ENCODE measurements around the gene FUS.
"Not testable (repeated sequence)": the region's sequence is repeated elsewhere in the genome, so short reads cannot be mapped to it uniquely, and the experiment has no call there.

The FUS gene

DNA sequence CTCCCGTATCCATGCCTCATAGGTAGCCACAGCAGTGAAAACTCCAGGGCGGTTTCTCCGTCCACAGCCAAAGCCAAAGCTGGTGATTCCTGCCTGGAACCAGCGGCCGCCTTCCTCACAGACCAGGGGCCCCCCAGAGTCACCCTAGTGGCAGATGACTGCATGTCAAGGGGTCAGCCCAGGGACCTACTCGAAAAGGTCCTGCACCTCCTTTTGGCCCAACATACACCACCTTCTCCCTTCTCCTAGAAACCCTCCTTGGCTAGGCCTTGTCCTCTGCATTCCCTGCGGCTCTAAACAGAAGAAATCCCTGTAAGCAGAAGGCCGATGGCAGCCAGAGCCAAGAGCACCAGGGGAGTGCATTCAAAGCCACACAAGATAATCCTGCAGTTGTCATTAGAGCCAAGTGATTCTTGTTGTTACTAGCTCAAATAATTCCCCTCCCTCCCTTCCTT lies 36.2 kb upstream of the FUS start:
- no peak for DNase-seq (ENCODE audit: low spot score)

DNA sequence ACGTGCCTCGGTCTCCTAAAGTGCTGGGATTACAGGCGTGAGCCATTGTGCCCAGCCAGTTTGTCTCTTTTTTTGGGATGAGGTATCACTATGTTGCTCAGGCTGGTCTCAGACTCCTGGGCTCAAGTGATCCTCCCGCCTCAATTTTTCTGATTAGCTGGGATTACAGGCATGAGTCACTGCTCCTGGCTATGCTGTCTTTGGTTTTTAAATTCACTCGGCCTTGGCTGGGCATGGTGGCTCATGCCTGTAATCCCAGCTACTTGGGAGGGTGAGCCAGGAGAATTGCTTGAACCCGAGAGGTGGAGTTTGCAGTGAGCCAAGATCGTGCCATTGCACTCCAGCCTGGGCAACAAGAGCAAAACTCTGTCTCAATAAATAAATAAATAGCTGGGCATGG lies 35.5 kb upstream of the FUS start:
- DNase-seq (ENCODE audit: low spot score): not testable (repeated sequence)

DNA sequence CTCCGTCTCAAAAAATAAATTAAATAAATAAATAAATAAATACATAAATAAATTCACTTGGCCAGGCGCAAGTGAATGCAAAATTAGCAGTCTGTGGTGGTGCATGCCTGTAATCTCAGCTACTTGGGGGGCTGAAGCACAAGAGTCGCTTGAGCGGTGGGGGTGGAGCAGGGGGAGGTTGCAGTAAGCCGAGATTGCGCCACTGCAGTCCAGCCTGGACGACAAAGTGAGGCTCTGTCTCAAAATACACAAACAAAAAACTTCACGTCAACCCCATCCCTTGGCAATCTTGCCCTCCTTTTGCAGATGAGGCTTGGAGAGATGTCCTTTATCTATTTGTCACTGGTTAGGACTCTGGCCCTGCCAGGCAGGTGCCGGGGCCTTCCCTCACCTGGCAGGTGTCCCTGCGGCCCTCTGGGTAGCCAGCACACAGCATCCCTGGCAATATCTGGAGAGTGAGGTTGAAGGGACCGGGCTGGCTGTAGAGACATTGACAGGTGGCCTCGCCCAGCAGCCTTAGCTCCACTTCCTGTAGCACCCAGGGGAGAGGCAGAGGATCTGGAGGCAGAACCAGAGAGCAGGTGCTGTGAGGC lies 34.4 kb upstream of the FUS start:
- no peak for DNase-seq (ENCODE audit: low spot score)

DNA sequence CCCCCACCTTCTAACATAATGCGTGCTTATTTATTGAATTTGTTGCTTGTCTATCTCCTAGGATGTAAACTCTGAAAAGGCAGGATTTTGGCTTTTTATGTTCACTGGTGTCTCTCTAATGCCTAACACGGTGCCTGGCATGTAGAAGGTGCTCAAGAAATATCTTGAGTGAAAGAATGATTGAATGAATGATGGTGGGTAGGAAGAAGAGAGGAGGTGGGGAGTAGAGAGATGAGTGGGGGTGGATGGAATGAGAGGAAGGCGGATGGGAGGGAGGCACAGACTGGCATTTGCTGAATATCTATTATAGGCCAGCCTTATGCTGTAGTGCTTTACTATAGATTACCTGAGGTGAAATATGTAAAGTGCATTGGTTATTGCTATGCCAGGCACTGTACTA lies 32.4 kb upstream of the FUS start:
- DNase-seq (ENCODE audit: low spot score): no peak

DNA sequence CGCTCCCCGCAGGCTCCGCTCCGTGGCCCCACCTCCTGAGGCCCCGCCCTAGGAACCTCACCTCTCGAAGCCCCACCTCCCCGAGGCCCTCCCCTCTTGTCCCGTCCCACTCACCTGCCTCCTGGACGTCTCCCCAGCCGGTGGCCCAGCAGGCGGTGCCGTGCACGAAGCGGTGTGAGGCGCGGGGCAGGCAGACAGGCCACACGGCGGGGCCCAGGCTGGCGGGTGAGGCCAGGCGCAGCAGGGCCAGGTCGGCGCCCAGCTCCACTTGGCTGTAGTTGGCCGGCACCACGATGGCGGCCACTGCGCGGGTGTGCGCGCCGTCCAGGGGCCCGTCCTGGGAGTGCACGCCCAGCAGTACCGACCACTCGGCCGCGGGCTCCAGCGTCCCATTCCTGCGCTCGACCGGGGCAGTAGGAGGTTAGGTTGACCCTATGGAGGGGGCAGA lies 31.6 kb upstream of the FUS start:
- peak; percentile 34 for DNase-seq (ENCODE audit: low spot score)

DNA sequence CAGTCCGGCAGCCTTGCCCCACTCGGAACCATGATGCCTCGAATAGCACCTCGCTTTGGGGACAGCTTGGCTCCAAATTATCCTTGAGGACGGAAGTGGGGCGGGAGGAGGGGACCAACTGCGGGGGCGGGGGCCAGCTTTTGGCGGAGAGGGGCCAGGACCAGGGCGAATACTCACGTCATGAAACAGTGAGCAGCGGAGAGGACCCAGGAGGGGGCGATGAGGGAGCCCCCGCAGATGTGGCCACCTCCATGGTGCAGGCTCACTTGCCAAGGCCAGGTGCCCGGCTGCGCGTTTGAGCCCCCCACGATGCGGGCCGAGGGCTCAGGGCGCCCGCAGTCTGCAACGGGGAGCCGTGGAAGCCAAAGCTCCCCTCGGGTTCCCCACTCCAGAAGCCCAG lies 31.0 kb upstream of the FUS start:
- DNase-seq (ENCODE audit: low spot score): no peak

DNA sequence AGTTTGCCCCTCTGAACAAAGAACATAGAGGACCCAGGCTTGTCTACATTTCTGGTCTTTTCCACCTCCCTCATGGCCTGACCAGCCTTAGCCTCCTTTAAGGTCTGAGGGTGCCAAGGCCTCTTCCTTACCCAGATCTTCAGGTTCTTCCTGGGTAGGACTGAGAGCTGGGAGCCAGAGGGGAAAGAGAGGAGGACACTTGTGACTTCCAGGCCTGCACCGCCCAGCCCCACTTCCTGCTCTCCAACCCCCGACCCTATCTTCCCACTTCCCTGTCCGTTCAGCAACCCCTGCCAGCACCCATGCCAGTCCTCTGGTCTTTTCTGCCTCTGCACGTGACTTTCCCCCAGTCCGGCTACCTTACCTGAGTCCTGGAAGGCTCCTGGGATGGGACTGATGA lies 30.6 kb upstream of the FUS start:
- DNase-seq (ENCODE audit: low spot score): no peak

DNA sequence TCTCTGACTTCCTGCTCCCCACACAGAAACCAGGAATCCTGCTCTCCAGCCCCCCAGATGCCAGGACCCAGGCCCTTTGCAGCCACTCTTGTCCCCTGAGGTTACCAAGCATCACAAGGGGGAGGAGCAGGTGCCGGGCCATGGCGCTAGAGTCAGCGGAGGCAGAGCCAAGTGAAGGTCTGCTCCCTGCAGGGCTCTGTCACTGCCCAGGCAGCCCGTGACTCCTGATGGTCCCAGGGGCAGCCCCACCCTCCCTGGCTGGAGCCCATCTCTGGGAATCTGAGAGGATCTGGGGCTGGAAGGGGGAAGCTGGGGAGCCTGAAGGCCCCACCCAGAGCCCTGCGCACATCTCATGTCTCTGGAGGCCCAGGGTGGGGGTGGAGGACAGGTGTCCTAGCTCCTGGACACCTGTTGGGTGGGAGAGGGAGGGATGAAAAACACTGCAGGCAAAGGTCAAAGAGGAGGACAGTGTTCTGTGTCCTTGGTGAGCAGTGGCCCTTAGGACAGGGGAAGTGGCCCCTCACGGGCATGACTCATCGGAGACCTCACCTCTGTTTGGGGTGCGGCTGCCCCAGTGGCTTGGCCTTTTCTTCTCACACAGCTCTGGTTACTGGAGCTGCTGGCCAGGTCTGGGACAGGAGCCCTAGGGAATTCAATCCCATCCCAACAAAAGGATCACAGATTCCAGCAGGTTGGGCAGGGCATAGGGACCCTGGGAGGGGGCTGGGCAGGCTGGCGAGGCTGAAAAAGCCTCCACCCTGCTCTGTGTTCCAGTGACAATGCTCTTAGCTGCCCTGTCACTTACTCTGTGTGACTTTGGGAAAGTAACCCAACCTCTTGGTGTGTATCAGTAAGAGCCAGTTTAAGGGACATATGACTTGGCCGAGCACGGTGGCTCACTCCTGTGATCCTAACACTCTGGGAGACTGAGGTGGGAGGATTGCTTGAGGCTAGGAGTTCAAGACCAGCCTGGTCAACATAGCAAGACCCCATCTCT lies 29.7 kb upstream of the FUS start, which contains the start of gene PRSS36:
PRSS36 (minus strand) TSS at position 173 of the 997 bp plus-strand sequence; CDS start at position 142, 31 bp downstream.
- no peak for DNase-seq (ENCODE audit: low spot score)

DNA sequence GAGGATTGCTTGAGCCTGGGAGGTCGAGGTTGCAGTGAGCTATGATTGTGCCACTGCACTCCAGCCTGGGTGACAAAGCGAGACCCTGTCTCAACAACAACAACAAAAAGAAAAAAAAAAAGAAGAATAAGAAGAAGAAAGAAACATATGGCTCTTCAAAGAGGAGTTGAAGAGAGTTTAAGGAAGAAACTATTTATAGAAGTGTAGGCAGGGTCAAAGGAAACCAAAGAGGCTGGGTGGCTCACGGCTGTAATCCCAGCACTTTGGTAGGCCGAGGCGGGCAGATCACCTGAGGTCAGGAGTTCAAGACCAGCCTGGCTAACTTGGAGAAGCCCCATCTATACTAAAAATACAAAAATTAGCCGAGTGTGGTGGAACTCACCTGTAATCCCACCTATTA lies 29.0 kb upstream of the FUS start:
- not testable (repeated sequence) for DNase-seq (ENCODE audit: low spot score)

DNA sequence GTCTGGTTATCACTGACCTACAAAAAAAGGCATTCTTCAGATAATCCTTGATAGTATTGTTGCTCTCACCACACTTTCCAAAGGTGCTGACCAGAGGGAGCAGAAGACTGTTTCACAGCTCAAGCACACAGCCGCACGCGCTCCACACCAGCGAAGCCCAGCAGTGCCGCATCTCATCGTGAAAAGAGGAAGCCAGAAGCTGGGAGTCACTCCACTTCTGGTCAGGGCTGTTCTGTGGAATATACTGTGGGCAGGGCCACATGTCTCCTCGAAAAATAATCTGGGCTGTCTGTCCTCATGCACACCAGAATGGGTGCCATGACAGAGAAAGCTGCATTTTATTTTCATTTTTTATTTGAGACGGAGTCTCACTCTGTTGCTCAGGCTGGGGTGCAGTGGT lies 22.8 kb upstream of the FUS start:
- no peak for DNase-seq (ENCODE audit: low spot score)

DNA sequence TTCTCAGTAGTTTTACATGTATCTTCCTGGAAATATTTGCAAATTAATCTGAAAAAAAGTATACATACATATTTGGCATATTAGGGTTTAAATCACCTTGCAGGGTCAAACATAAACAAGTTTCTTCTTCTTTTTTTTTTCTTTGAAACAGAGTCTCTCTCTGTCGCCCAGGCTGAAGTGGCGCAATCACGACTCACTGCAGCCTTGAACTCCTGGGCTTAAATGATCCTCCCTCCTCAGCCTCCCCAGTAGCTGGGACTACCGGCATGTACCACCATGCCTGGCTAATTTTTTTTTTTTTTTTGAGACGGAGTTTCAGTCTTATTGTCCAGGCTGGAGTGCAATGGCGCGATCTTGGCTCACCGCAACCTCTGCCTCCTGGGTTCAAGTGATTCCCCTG lies 12.6 kb upstream of the FUS start:
- no peak for DNase-seq (ENCODE audit: low spot score)

DNA sequence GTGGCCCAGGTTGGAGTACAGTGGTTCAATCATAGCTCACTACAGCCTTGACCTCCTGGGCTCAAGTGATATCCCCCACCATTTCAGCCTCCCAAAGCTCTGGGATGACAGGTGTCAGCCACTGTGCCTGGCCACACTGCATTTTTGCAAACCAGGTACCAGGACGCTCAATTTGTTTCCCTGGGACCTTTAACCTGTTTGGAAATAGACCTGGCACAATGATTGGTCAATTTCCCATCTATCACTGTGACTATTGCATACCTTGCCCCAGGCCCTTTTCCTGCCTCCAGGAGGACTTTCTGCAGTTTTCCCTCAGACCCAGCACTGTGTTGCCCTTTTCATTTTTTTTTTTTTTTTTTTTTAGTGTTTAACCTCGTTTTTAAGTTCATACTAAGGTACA lies 11.1 kb upstream of the FUS start:
- DNase-seq (ENCODE audit: low spot score): no peak

DNA sequence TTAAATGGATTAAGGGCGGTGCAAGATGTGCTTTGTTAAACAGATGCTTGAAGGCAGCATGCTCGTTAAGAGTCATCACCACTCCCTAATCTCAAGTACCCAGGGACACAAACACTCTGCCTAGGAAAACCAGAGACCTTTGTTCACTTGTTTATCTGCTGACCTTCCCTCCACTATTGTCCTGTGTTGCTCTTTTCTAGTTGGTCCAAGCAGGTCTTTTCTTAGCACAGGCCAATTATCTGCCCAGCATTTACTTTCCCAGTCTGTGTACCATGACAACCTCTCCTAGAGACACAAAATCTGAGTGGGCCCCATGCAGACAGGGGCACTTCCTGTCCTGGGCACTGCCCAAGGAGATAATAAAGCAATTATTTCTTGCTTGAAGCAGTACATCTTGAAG lies 9.9 kb upstream of the FUS start:
- not testable (repeated sequence) for DNase-seq (ENCODE audit: low spot score)

DNA sequence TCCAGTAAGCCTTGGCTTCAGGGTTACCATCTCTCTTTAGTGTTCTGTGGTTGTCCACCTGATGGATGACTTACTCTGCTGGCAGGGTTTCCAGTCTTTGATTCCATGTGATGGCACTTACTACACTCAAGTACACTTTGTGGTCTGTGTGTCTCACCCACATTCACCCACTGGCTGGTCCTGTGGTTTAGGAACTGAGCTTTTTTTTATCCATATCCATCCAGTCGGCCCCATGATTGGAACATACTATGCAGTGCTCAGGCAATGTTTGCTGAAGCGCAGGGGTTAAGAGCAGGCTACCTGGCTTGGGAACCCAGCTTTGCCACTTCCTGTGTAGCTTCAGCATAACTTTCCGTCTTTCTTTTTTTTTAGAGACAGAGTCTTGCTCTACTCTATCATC lies 2.8 kb upstream of the FUS start:
- DNase-seq (ENCODE audit: low spot score): no peak

DNA sequence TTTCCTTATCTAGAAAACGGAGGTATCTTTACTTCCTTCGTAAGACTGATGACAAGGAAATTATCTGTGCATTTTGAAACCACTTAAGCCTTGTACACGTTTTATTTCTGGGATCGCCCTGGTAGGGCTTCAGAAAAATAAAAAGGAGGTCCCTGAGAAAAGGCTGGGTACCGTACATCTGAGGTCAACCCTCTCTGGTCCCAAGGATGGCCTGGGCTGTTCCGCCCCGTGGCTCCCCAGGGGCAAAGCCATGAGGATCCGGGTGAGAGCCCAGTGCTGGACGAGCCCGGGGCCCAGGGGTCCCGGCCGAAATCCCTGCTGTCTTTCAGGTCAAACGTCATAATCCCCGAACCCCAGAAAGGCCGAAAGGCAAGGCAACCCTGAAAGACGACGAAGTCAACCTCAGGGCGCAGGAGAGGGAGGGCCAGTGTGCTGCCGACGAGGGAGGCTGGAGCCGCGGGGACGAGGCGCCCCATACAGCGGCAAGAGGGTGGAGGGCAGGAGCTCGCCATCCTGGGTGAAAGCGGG lies 656 bp upstream of the FUS start:
- DNase-seq (ENCODE audit: low spot score): no peak

DNA sequence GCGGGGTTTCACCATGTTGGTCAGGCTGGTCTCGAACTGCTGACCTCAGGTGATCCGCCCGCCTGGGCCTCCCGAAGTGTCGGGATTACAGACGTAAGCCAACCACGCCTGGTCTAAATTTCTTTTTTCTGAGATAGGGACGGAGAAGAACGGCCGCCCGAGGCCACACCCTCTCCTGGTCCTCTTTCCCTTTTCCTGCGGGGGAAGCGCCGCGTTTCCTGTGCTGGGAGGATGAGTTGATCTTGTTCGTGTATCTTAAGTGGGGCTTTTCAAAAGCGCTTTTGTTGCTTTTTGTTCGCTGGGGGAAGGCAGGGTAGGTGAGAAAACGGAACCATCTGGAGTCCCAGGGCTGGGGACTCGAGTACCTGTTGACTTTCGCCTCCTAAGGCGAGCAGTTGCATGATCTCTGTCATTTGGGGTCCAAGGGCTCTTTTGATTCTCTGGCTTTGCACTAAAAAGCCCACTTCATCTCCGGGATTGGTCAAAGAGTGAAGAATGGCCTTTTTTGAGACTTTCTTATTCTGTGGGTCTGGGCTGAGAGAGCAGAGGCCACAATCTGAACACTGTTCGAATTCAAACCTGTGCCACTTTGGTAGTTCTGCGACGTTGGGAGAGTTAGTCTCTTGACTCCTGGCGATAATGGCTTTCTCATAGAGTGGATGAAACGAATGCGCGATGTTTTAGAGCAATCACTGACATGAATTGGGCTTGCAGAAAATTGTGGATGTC lies 1.3 kb downstream of the FUS start:
- DNase-seq (ENCODE audit: low spot score): no peak

DNA sequence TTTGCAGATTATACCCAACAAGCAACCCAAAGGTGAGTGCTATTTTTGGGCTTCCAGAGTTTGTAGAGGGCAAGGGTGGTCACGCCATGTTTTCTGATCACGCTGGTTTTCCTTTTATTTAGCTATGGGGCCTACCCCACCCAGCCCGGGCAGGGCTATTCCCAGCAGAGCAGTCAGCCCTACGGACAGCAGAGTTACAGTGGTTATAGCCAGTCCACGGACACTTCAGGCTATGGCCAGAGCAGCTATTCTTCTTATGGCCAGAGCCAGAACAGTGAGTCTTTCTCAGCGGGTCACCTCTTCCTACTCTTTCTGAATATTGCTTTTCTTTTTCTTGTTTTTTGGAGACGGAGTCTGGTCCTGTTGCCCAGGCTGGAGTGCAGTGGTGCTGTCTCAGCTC lies 2.5 kb downstream of the FUS start:
- no peak for DNase-seq (ENCODE audit: low spot score)

DNA sequence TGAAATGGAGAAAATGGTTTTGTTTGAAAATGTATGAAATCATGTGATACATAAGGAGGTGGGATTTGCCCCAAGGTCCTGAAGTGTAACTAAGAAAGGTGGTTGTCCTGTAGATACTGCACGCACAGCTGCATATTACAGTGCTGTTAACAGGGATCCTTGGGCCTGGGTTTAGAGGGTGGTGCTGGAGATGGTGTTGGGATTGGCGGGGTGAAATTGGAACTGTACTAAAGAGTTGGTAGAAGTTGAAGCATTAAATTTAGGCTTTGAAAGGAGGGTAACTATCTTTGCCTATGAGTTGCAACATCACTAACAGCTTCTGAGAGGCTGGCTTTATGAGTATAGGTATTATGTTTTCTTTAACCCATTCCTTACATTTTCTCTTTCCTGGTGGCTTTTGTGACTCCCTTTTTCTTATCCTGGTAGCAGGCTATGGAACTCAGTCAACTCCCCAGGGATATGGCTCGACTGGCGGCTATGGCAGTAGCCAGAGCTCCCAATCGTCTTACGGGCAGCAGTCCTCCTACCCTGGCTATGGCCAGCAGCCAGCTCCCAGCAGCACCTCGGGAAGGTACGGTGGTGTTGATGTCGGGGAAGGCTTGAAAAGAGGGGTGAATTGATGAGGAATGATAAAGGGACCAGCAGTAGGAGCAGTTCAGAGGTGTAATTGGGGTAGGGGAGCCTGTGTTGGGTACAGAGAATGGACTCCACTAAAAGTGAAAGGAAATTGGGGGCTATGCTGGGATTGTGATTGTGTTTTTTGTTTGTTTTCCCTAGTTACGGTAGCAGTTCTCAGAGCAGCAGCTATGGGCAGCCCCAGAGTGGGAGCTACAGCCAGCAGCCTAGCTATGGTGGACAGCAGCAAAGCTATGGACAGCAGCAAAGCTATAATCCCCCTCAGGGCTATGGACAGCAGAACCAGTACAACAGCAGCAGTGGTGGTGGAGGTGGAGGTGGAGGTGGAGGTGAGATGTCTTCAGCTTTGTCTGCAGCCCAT lies 3.8 kb downstream of the FUS start:
- DNase-seq (ENCODE audit: low spot score): no peak

DNA sequence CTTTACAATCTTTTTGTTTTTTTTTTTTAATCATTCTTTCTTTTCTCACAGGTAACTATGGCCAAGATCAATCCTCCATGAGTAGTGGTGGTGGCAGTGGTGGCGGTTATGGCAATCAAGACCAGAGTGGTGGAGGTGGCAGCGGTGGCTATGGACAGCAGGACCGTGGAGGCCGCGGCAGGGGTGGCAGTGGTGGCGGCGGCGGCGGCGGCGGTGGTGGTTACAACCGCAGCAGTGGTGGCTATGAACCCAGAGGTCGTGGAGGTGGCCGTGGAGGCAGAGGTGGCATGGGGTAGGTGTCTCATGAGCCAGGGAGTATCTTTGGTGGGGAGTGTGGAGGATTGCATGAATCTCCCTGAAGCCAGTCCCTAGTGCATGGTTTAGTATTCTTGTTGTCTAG lies 4.9 kb downstream of the FUS start:
- no peak for DNase-seq (ENCODE audit: low spot score)

DNA sequence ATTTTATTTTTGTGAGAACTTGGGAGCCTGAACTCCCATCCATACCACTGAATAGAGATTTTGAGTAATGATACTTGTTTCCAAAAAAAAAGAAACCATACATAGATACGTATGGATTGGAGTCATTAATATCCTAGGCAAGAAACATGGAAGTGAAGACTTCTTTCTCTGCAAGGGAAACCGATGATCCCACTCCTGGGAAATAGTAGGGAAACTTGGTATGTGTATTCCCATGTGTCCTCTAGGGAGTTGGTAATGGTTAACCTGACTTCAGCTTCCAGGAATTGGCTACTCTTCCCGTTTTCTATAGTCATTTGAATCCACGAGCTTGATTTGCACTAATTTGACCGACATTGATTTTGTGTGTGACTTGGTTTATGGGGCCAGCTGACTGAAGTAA lies 5.4 kb downstream of the FUS start:
- no peak for DNase-seq (ENCODE audit: low spot score)

DNA sequence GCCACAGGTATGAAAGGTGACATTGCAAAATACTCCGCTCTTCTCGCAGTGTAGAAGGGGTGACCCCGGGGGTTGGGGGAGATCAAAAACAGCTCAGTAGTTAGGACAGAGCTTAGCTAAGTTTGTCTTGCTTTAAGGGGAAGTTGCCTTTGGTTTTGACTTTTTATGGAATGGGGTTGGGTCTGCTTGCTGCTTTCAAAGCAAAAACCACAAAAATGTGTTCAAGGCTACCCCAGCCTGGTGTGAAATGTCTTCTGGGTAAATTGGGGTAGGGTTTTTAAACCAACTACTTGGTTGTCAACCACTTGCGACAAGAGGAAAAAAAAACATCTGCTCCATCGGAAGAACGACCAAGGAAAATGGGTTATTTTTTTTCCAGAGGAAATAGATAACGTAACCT lies 6.2 kb downstream of the FUS start:
- no peak for DNase-seq (ENCODE audit: low spot score)
